ENCODE measurements around the gene RASSF6.
"Not testable (repeated sequence)": the region's sequence is repeated elsewhere in the genome, so short reads cannot be mapped to it uniquely, and the experiment has no call there.

RASSF6 gene

GRCh38 chr4:73575660-73576059 lies 44.6 kb downstream of the RASSF6 start:
- no peak for DNase-seq

- DNase-seq: no peak
Measured at GRCh38 chr4:73573794-73574528, 46.3 kb downstream of the RASSF6 start.

- not testable (repeated sequence) for DNase-seq
Measured at GRCh38 chr4:73550865-73551264, 69.4 kb downstream of the RASSF6 start.

GRCh38 chr4:73544620-73545019 lies 75.6 kb downstream of the RASSF6 start:
- DNase-seq: no peak

- DNase-seq: no peak
Measured at GRCh38 chr4:73541251-73541650, 79.0 kb downstream of the RASSF6 start.

- no peak for DNase-seq
Measured at GRCh38 chr4:73540826-73541225, 79.4 kb downstream of the RASSF6 start.

- DNase-seq: no peak
Measured at GRCh38 chr4:73539386-73539785, 80.8 kb downstream of the RASSF6 start.

GRCh38 chr4:73538162-73538561 lies 82.1 kb downstream of the RASSF6 start:
- no peak for DNase-seq

GRCh38 chr4:73533515-73534422 lies 86.5 kb downstream of the RASSF6 start:
- DNase-seq: no peak

GRCh38 chr4:73528171-73528570 lies 92.1 kb downstream of the RASSF6 start:
- DNase-seq: no peak

- no peak for DNase-seq
Measured at GRCh38 chr4:73527196-73527595, 93.0 kb downstream of the RASSF6 start.

- DNase-seq: no peak
Measured at GRCh38 chr4:73525611-73526010, 94.6 kb downstream of the RASSF6 start.

GRCh38 chr4:73523126-73523525 lies 97.1 kb downstream of the RASSF6 start:
- no peak for DNase-seq
